ENCODE measurements around the gene CHD1L. TPM values are rescaled to one million over a fixed set of nuclear protein-coding genes. Genes with fewer than 3 reads are reported as not detected.
"Not testable (repeated sequence)": the region's sequence is repeated elsewhere in the genome, so short reads cannot be mapped to it uniquely, and the experiment has no call there.

CHD1L gene
- total RNA-seq, 1 donor from 2014 or later, result 27.9 TPM

GRCh38 chr1:147264158-147264768 lies 21.8 kb downstream of the CHD1L start:
- ATAC-seq, result no peak
- no peak for DNase-seq (ENCODE audit: low spot score)

- DNase-seq (ENCODE audit: low spot score), result no peak
- ATAC-seq, result no peak
These were observed 23.9 kb downstream of the CHD1L start for GRCh38 chr1:147266381-147266780.

- ATAC-seq, result no peak
- DNase-seq (ENCODE audit: low spot score), result no peak
These were observed 25.2 kb downstream of the CHD1L start for GRCh38 chr1:147267711-147268110.

DNA sequence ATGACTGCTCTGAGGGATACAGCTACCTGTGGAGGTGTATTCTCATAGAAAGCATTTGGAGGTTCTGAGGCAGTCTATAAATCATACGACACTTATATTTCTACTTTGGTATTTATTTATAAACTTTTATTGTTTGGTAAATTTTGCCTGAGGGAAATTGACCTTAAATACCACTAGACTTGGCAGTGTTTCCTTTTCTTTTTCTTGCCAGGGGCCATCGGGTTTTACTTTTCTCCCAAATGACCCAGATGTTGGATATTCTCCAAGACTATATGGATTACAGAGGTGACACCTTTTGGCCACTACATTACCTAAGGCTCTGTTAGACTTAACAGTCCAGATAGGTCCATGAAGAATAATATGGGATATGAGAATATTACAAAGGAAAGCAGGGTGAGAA lies 28.2 kb downstream of the CHD1L start:
- no peak for ATAC-seq
- DNase-seq (ENCODE audit: low spot score), result no peak

DNA sequence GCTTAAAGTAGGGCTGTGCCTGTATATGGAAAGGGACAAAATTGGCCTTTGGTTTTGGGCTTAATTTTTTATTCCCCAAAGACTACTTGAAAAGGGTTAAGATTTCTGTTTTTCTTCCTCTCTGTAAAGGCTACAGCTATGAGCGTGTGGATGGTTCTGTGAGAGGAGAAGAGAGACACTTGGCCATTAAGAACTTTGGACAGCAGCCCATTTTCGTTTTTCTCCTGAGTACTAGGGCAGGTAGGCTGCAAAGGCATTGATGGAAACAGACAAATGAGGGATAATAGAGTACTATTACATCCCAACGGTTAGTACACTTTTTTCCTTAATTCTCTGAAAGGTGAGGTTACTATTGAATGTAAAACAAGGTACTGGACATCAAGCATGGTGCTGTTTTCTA lies 29.6 kb downstream of the CHD1L start:
- ATAC-seq (peak; percentile 11), DNase-seq (ENCODE audit: low spot score) (no peak)

DNA sequence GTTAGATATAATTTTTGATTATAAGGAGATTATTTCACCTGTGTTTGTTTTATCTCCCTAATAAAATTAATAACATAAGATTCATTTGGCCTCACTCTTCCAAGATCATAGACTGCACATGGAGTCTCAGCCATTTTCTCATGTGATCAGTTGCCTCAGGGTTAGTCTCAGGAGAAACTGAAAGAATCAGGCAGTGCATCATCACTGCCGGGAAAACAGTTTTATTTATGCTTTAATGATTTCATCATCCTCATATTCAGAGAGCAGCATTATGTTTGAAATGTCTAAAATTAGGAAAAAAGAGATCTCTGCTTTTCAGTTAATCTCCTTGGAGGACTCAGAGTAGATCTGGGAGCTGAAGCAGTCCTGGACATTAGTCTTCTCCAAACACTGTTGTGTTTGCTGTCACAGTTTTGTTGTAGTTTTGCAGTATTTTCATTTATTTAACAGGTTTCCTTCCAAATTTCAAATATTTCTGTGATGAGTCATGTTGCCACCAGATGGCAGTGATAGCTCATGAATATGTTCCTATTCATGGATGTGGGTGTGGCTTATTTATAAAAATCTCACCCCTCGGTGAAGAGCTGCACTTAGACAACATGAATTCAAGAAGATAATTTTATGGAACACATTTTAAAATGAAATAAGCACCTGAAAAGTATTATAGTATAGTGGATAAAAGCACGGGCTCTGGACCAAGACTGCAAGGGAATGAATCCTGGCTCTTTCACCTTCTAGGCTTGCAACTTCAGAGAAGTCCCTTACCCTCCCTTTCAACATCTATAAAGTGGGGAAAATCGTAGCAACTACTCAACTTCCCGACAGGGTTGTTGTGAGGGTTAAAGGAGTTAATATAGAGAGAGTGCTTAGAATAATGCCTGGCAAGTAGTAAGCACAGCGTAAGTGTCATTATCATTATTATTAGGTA lies 31.2 kb downstream of the CHD1L start:
- ATAC-seq, result peak; percentile 89
- no peak for DNase-seq (ENCODE audit: low spot score)

GRCh38 chr1:147281950-147282349 lies 39.5 kb downstream of the CHD1L start:
- DNase-seq (ENCODE audit: low spot score) (no peak), ATAC-seq (no peak)

DNA sequence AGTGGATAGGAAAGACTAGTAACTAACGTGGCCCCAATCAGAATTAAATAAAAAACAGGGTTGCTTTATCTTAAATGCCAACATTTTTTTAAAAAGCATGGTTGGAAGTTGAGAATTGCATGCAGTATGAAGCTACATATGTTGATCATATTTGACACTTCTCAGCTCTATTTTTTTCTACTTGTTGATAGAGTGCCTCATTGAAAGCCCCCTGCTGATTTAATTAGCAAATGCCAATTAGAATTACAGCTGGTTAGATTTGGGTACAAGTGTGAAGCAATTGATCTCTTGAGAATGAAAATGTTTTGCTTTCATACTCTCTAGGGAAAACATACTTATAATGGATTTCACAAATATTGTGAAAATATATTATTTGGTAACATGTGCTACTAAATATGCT lies 40.5 kb downstream of the CHD1L start:
- DNase-seq (ENCODE audit: low spot score), result no peak
- ATAC-seq, result no peak

- DNase-seq (ENCODE audit: low spot score) (no peak), ATAC-seq (peak; percentile 94)
These were observed 44.8 kb downstream of the CHD1L start for GRCh38 chr1:147287133-147287865.

DNA sequence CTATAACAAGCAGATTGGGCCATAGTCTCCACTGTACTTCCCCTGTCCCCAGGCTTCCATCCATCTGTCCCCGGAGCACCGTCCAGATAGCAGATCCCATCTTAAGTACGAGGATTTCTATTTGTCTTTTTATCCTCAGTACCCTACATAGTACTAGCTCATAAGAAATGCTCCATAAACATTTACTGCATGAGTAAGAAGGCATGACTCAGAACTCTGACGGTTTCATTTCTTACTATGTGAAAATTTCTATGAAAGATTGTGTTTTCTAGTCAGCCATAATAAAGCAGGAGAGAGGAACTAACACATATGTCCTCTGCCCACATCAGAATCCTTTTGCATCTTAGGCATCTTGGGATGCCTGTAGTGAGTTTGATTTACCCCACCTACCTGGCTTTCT lies 49.5 kb downstream of the CHD1L start:
- DNase-seq (ENCODE audit: low spot score), result no peak
- ATAC-seq, result no peak

- ATAC-seq (no peak), DNase-seq (ENCODE audit: low spot score) (no peak)
These were observed 50.3 kb downstream of the CHD1L start for GRCh38 chr1:147292631-147293251.

DNA sequence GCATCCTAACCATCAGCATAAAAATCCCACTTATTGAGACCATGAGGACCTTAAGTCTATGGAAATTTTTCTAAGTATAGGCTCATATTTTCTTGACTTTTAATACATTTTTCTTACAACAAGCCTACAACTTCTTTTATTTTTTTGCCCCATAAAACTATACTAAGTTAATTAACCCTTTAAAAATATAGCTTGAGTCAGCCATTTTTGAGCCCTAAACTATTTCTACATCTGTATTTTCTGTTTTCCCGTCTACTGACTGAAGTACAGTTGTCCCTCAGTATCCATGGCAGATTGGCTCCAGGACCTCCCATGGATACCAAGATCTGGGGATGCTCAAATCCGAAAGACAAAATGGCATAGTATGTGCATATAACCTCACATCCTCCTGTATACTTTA lies 55.0 kb downstream of the CHD1L start:
- no peak for ATAC-seq
- no peak for DNase-seq (ENCODE audit: low spot score)

- not testable (repeated sequence) for DNase-seq (ENCODE audit: low spot score); ATAC-seq
These were observed 63.3 kb downstream of the CHD1L start for GRCh38 chr1:147305803-147306202.

DNA sequence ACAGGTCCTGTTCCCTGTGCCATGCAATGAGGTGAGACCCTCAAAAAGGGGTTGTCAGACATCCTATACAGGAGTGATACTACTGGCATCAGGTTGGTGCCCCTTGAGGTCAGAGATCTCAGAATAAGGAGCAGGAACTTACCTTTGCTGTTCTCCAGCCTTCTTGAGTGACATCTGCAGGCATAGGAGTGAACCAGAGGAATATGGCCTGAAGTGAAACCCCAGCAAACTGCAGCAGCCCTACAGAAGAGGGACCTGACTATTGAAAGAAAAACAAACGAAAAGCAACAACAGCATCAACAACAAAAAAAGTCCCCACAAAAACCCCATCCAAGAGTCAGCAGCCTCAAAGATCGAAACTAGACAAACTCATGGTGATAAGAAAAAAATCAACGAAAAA lies 74.5 kb downstream of the CHD1L start:
- no peak for DNase-seq (ENCODE audit: low spot score)
- no peak for ATAC-seq

GRCh38 chr1:147326933-147327687 lies 84.6 kb downstream of the CHD1L start:
- not testable (repeated sequence) for DNase-seq (ENCODE audit: low spot score); ATAC-seq

- ATAC-seq (no peak), DNase-seq (ENCODE audit: low spot score) (no peak)
These were observed 91.8 kb downstream of the CHD1L start for GRCh38 chr1:147334292-147334691.

GRCh38 chr1:147336291-147336690 lies 93.8 kb downstream of the CHD1L start:
- DNase-seq (ENCODE audit: low spot score), result no peak
- no peak for ATAC-seq

DNA sequence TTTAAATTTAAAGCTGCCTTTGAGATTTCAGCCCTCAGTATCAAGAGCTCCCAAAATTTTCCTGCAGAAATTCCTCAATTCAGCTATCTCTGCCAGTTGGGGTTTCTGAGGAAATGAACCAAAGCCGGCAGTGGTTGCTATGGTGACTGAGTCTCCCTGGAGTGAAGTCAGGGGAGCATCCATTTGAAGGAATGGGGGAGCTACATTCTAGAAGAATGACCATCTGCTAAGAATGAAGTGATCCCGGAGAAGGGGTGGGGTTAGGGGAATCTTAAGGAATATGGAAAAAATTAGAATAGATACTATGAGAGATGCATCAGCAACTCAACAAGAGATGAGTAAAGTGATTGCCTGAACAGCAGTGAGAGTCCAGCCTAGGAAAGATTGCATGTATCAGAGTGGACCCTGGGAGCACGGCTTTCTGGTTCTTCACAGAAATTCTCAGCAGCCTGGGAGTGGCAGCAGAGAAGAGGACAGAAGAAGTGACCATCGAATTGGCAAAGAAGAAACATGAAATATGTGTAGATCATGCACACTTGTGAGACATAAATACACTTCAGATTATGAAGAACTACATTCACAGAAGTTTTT lies 94.7 kb downstream of the CHD1L start:
- DNase-seq (ENCODE audit: low spot score) (no peak), ATAC-seq (no peak)

DNA sequence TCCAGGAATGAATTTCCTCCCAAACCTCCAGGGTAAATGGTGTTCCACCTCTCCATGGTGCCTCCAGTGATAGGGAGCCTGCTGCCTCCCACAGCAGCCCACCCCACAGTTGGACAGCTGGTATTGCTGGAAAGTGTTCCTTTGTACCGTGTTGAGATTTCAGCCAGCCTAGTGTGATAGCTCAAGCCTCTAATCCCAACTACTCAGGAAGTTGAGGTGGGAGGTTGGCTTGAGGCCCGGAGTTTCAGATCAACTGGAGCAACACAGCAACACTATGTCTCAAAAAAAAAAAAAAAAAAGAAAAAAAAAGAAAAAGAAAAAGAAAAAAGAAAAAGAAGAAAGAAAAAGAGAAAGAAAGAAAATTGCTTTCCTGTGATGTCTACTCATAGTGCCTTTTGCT lies 96.1 kb downstream of the CHD1L start:
- no peak for DNase-seq (ENCODE audit: low spot score)
- no peak for ATAC-seq

- ATAC-seq, result no peak
- DNase-seq (ENCODE audit: low spot score), result no peak
These were observed 98.8 kb downstream of the CHD1L start for GRCh38 chr1:147341246-147341645.

Data from left lobe of liver (tissue), 2 donors.